ENCODE data around the gene MAML3.

DNA sequence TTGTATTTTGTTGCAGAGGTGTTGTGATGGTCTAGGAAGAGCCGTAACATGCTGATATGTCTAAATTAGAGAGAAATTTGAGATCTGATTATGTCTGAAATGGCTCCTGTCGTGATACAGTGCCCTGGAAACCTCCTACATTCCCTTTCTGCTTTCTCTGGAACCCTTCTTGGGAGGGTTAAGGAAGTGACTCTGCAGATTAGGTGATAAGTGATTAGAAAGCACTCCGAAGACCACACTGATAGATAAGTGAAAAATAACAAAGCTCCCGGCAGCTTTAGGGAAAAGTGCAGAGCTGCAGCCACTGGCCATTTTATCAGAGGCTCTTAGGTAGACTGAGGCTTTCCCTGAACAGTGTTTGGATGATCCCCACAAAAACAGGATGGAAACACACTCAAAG lies 377.7 kb downstream of the MAML3 start:
- TF ChIP-seq, protein P1, sequence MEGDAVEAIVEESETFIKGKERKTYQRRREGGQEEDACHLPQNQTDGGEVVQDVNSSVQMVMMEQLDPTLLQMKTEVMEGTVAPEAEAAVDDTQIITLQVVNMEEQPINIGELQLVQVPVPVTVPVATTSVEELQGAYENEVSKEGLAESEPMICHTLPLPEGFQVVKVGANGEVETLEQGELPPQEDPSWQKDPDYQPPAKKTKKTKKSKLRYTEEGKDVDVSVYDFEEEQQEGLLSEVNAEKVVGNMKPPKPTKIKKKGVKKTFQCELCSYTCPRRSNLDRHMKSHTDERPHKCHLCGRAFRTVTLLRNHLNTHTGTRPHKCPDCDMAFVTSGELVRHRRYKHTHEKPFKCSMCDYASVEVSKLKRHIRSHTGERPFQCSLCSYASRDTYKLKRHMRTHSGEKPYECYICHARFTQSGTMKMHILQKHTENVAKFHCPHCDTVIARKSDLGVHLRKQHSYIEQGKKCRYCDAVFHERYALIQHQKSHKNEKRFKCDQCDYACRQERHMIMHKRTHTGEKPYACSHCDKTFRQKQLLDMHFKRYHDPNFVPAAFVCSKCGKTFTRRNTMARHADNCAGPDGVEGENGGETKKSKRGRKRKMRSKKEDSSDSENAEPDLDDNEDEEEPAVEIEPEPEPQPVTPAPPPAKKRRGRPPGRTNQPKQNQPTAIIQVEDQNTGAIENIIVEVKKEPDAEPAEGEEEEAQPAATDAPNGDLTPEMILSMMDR (IDR thresholded peaks at IDR 0.05) = no peak
- TF ChIP-seq POLR2A (IDR thresholded peaks at IDR 0.05) = no peak
